Measurements from ENCODE around the gene KLK11. TPM values are rescaled to one million over a fixed set of nuclear protein-coding genes. Genes with fewer than 3 reads are reported as not detected.

The KLK11 gene
- total and polyA plus RNA-seq, 2 experiments from 2014 or later, result not detected

DNA sequence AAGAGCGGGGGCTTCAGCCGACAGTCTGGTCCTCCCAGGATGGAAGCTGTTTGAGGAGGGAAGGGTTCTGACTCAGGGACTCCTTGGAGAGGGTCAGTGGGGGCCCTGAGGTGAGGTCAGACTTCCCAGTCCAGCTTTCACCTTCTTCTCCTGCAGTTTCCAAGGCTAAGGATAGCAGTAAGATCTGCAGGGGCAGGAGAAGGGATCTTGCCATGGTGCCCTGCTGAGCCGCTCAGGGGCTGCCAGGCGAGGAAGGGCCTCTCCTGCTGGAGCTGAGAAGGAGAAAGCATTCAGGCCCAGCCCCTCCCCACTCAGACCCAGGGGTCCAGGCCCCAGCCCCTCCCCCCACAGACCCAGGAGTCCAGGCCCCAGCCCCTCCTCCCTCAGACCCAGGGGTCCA, 44.2 kb downstream of the KLK11 start:
- Histone ChIP-seq H3K27ac (no peak overlapping the region), H3K79me2 (ENCODE audit: insufficient read depth) (no peaks in the 10 kb centered on the region), H3K27me3 (replicated peaks; ENCODE audit: insufficient read depth) (no peaks in the 10 kb centered on the region; the same call in 1 of the 2 replicates), H3K9me2 (ENCODE audit: insufficient read depth) (no peaks in the 10 kb centered on the region), H2AFZ (no peak overlapping the region), H4K20me1 (ENCODE audit: insufficient read depth) (no peaks in the 10 kb centered on the region), H3F3A (ENCODE audit: insufficient read depth) (no peaks in the 10 kb centered on the region), H3K4me3 (no peak overlapping the region), H3K4me2 (ENCODE audit: unreplicated experiment) (no peak overlapping the region), H3K9ac (no peak overlapping the region), H3K4me1 (ENCODE audit: insufficient read depth) (no peaks in the 10 kb centered on the region), H3K36me3 (ENCODE audit: low read depth) (no peaks in the 10 kb centered on the region), H3K9me3 (ENCODE audit: low read depth) (no peaks in the 10 kb centered on the region)
- TF ChIP-seq EZH2phosphoT487 (IDR thresholded peaks at IDR 0.05; ENCODE audit: insufficient read depth, low read depth) (no peak), EZH2 (IDR thresholded peaks at IDR 0.05; ENCODE audit: insufficient read depth, poor library complexity, severe bottlenecking) (no peak)
- in situ Hi-C loops (cut with MboI), result no loop called here
- no peak for DNase-seq
- WGBS, 2 experiments (ENCODE audit: low coverage in 1 of 2, low lambda C conversion rate in 2 of 2, missing lambda C conversion rate in 2 of 2), result 48 to 52% methylated on average over 4 of the region's 4 CpGs

- H3K4me3 ChIP-seq, result no peak overlapping the region
- H3K9ac ChIP-seq, result no peak overlapping the region
- TF ChIP-seq EZH2 (IDR thresholded peaks at IDR 0.05; ENCODE audit: insufficient read depth, poor library complexity, severe bottlenecking) (no peak), EZH2phosphoT487 (IDR thresholded peaks at IDR 0.05; ENCODE audit: insufficient read depth, low read depth) (no peak)
- no peaks in the 10 kb centered on the region for H3K9me3 ChIP-seq (ENCODE audit: low read depth)
- H3K4me2 ChIP-seq (ENCODE audit: unreplicated experiment), result no peak overlapping the region
- in situ Hi-C loops (cut with MboI), result no loop called here
- WGBS, 2 experiments (ENCODE audit: low coverage in 1 of 2, low lambda C conversion rate in 2 of 2, missing lambda C conversion rate in 2 of 2), result 35 to 36% methylated on average over 11 of the region's 11 CpGs
- no peaks in the 10 kb centered on the region for H3K4me1 ChIP-seq (ENCODE audit: insufficient read depth)
- no peaks in the 10 kb centered on the region for H3K36me3 ChIP-seq (ENCODE audit: low read depth)
- no peak overlapping the region for H2AFZ ChIP-seq
- no peaks in the 10 kb centered on the region for H4K20me1 ChIP-seq (ENCODE audit: insufficient read depth)
- no peak for DNase-seq
- no peaks in the 10 kb centered on the region for H3F3A ChIP-seq (ENCODE audit: insufficient read depth)
- no peaks in the 10 kb centered on the region for H3K79me2 ChIP-seq (ENCODE audit: insufficient read depth)
- no peak overlapping the region for H3K27ac ChIP-seq
- H3K9me2 ChIP-seq (ENCODE audit: insufficient read depth), result no peaks in the 10 kb centered on the region
- no peaks in the 10 kb centered on the region; the same call in 1 of the 2 replicates for H3K27me3 ChIP-seq (replicated peaks; ENCODE audit: insufficient read depth)
Observed at GRCh38 chr19:50981587-50982146, 44.7 kb downstream of the KLK11 start.

GRCh38 chr19:50980208-50980607, 46.2 kb downstream of the KLK11 start:
- in situ Hi-C loops (cut with MboI), result no loop called here
- Histone ChIP-seq H3K9me3 (ENCODE audit: low read depth) (no peaks in the 10 kb centered on the region), H3K36me3 (ENCODE audit: low read depth) (no peaks in the 10 kb centered on the region), H3K4me3 (no peak overlapping the region), H3K4me1 (ENCODE audit: insufficient read depth) (no peaks in the 10 kb centered on the region), H3K4me2 (ENCODE audit: unreplicated experiment) (no peak overlapping the region), H4K20me1 (ENCODE audit: insufficient read depth) (no peaks in the 10 kb centered on the region), H3F3A (ENCODE audit: insufficient read depth) (no peaks in the 10 kb centered on the region), H3K27me3 (replicated peaks; ENCODE audit: insufficient read depth) (no peaks in the 10 kb centered on the region; the same call in none of the 2 replicates), H2AFZ (no peak overlapping the region), H3K79me2 (ENCODE audit: insufficient read depth) (no peaks in the 10 kb centered on the region), H3K27ac (no peak overlapping the region), H3K9ac (no peak overlapping the region), H3K9me2 (ENCODE audit: insufficient read depth) (no peaks in the 10 kb centered on the region)
- TF ChIP-seq EZH2 (IDR thresholded peaks at IDR 0.05; ENCODE audit: insufficient read depth, poor library complexity, severe bottlenecking) (no peak), EZH2phosphoT487 (IDR thresholded peaks at IDR 0.05; ENCODE audit: insufficient read depth, low read depth) (no peak)
- 0 to 5% methylated on average over 12 to 13 of the region's 13 CpGs for WGBS, 2 experiments (ENCODE audit: low coverage in 1 of 2, low lambda C conversion rate in 2 of 2, missing lambda C conversion rate in 2 of 2)
- no peak for DNase-seq

GRCh38 chr19:50979758-50980157, 46.7 kb downstream of the KLK11 start:
- no peak overlapping the region for H3K4me3 ChIP-seq
- H2AFZ ChIP-seq, result no peak overlapping the region
- WGBS, 2 experiments (ENCODE audit: low coverage in 1 of 2, low lambda C conversion rate in 2 of 2, missing lambda C conversion rate in 2 of 2), result 22% methylated on average over 7 to 8 of the region's 8 CpGs
- no peaks in the 10 kb centered on the region for H3K9me3 ChIP-seq (ENCODE audit: low read depth)
- H4K20me1 ChIP-seq (ENCODE audit: insufficient read depth), result no peaks in the 10 kb centered on the region
- no peaks in the 10 kb centered on the region for H3F3A ChIP-seq (ENCODE audit: insufficient read depth)
- H3K27ac ChIP-seq, result no peak overlapping the region
- H3K36me3 ChIP-seq (ENCODE audit: low read depth), result no peaks in the 10 kb centered on the region
- H3K4me2 ChIP-seq (ENCODE audit: unreplicated experiment), result no peak overlapping the region
- no peaks in the 10 kb centered on the region; the same call in none of the 2 replicates for H3K27me3 ChIP-seq (replicated peaks; ENCODE audit: insufficient read depth)
- no peak for DNase-seq
- H3K79me2 ChIP-seq (ENCODE audit: insufficient read depth), result no peaks in the 10 kb centered on the region
- H3K9ac ChIP-seq, result no peak overlapping the region
- TF ChIP-seq EZH2 (IDR thresholded peaks at IDR 0.05; ENCODE audit: insufficient read depth, poor library complexity, severe bottlenecking), result no peak
- TF ChIP-seq EZH2phosphoT487 (IDR thresholded peaks at IDR 0.05; ENCODE audit: insufficient read depth, low read depth), result no peak
- no peaks in the 10 kb centered on the region for H3K4me1 ChIP-seq (ENCODE audit: insufficient read depth)
- in situ Hi-C loops (cut with MboI), result no loop called here
- H3K9me2 ChIP-seq (ENCODE audit: insufficient read depth), result no peaks in the 10 kb centered on the region
